ENCODE measurements around the gene RYR3.

Gene RYR3

GRCh38 chr15:33322091-33322490 lies 11.3 kb downstream of the RYR3 start:
- DNase-seq = no peak

GRCh38 chr15:33324609-33325008 lies 13.8 kb downstream of the RYR3 start:
- no peak for DNase-seq

GRCh38 chr15:33326908-33327307 lies 16.1 kb downstream of the RYR3 start:
- DNase-seq = no peak

GRCh38 chr15:33328106-33328505 lies 17.3 kb downstream of the RYR3 start:
- DNase-seq = no peak

GRCh38 chr15:33329457-33329856 lies 18.7 kb downstream of the RYR3 start:
- no peak for DNase-seq

- DNase-seq = no peak
Observed at GRCh38 chr15:33330931-33331330, 20.2 kb downstream of the RYR3 start.

GRCh38 chr15:33341953-33342352 lies 31.2 kb downstream of the RYR3 start:
- no peak for DNase-seq

- no peak for DNase-seq
Observed at GRCh38 chr15:33343275-33343674, 32.5 kb downstream of the RYR3 start.

- no peak for DNase-seq
Observed at GRCh38 chr15:33344111-33344510, 33.3 kb downstream of the RYR3 start.

- DNase-seq = no peak
Observed at GRCh38 chr15:33344530-33344929, 33.8 kb downstream of the RYR3 start.

GRCh38 chr15:33354411-33354810 lies 43.6 kb downstream of the RYR3 start:
- no peak for DNase-seq

- DNase-seq = no peak
Observed at GRCh38 chr15:33357845-33358244, 47.1 kb downstream of the RYR3 start.

- DNase-seq = peak; percentile 28
Observed at GRCh38 chr15:33358306-33358705, 47.5 kb downstream of the RYR3 start.

GRCh38 chr15:33360886-33361285 lies 50.1 kb downstream of the RYR3 start:
- DNase-seq = peak; percentile 66

- no peak for DNase-seq
Observed at GRCh38 chr15:33369941-33370622, 59.3 kb downstream of the RYR3 start.

- no peak for DNase-seq
Observed at GRCh38 chr15:33370623-33371020, 59.9 kb downstream of the RYR3 start.

GRCh38 chr15:33371159-33371558 lies 60.4 kb downstream of the RYR3 start:
- no peak for DNase-seq

GRCh38 chr15:33374226-33374914 lies 63.6 kb downstream of the RYR3 start:
- DNase-seq = no peak

GRCh38 chr15:33375236-33375635 lies 64.5 kb downstream of the RYR3 start:
- DNase-seq = no peak

GRCh38 chr15:33377204-33377603 lies 66.4 kb downstream of the RYR3 start:
- DNase-seq = no peak

- DNase-seq = no peak
Observed at GRCh38 chr15:33378866-33379480, 68.2 kb downstream of the RYR3 start.

GRCh38 chr15:33380406-33380805 lies 69.6 kb downstream of the RYR3 start:
- no peak for DNase-seq

GRCh38 chr15:33382491-33382890 lies 71.7 kb downstream of the RYR3 start:
- no peak for DNase-seq

GRCh38 chr15:33384307-33384706 lies 73.5 kb downstream of the RYR3 start:
- no peak for DNase-seq
